ENCODE results near the gene EPHB3. TPM values are rescaled to one million over a fixed set of nuclear protein-coding genes. Genes with fewer than 3 reads are reported as not detected.

The EPHB3 gene
- total and polyA plus RNA-seq, 10 of the 15 experiments (the other 5 are each of a cell fraction or from before 2014, with no cell fraction given): 0.09 TPM; not detected in 9

- Histone ChIP-seq H3K4me2 (ENCODE audit: control insufficient read depth, insufficient read depth) (no peak overlapping the region), H4K20me1 (ENCODE audit: control insufficient read depth, insufficient read depth) (no peaks in the 10 kb centered on the region), H3K36me3 (ENCODE audit: control insufficient read depth in 2 of 2, insufficient read depth in 2 of 2, low read length in 1 of 2) (no peaks in the 10 kb centered on the region), H3K79me2 (ENCODE audit: control insufficient read depth, insufficient read depth, low read length) (no peaks in the 10 kb centered on the region), H3K9me3 (replicated peaks; ENCODE audit: control insufficient read depth, insufficient read depth, low read length) (no peaks in the 10 kb centered on the region), H3K4me1 (ENCODE audit: control insufficient read depth, insufficient read depth, low read length) (no peaks in the 10 kb centered on the region), H3K9ac (ENCODE audit: control insufficient read depth, insufficient read depth, low read length) (no peak overlapping the region), H3K4me3 (no peak overlapping the region), H2AFZ (ENCODE audit: control insufficient read depth, low read depth, low read length) (no peak overlapping the region), H3K27ac (ENCODE audit: control insufficient read depth, insufficient read depth) (no peak overlapping the region), H3K27me3 (replicated peaks in 1 of 2; ENCODE audit: control insufficient read depth in 2 of 2, insufficient read depth in 2 of 2, low read length in 1 of 2) (peaks cover 0 to 6% of the 10 kb centered on the region in 2 experiments)
- POLR2A ChIA-PET: no interaction called here
- SMC1A ChIA-PET (ENCODE audit: uncharacterized antibody, unreplicated experiment): no interaction called here
- CTCF ChIA-PET: no interaction called here
- 40% methylated on average over 6 of the region's 6 CpGs for WGBS (ENCODE audit: insufficient coverage, insufficient replicate concordance, low lambda C conversion rate, missing lambda C conversion rate)
- DNase-seq (ENCODE audit: low read depth, low spot score) (no peak), FAIRE-seq (no peak), ATAC-seq (no peak)
- in situ Hi-C loops (cut with MboI): no loop called here
- intact Hi-C loops (cut with micrococcal nuclease; ENCODE audit: unreplicated experiment): no loop called here
- BruUV-seq (replicated peaks): no TSS peak
- RAD21 ChIA-PET (ENCODE audit: unreplicated experiment): no interaction called here
- TF ChIP-seq RUNX3 (IDR thresholded peaks at IDR 0.05; ENCODE audit: low read length): no peak
- TF ChIP-seq YY1 (IDR thresholded peaks at IDR 0.05; ENCODE audit: low read depth, low read length): no peak
- TF ChIP-seq DPF2 (IDR thresholded peaks at IDR 0.05): no peak
- no peak for TF ChIP-seq JUNB (IDR thresholded peaks at IDR 0.05)
- no peak for TF ChIP-seq ETV6 (conservative IDR thresholded peaks at IDR 0.05 in 1 of 2, IDR thresholded peaks at IDR 0.05 in 1 of 2; ENCODE audit: borderline replicate concordance in 1 of 2, low read depth in 1 of 2)
- no peak for TF ChIP-seq ATF7 (IDR thresholded peaks at IDR 0.05; ENCODE audit: low read depth)
- no peak for TF ChIP-seq GATAD2B (conservative IDR thresholded peaks at IDR 0.05; ENCODE audit: low read depth)
- no peak for TF ChIP-seq KDM1A (IDR thresholded peaks at IDR 0.05; ENCODE audit: borderline replicate concordance)
- TF ChIP-seq, protein P1, sequence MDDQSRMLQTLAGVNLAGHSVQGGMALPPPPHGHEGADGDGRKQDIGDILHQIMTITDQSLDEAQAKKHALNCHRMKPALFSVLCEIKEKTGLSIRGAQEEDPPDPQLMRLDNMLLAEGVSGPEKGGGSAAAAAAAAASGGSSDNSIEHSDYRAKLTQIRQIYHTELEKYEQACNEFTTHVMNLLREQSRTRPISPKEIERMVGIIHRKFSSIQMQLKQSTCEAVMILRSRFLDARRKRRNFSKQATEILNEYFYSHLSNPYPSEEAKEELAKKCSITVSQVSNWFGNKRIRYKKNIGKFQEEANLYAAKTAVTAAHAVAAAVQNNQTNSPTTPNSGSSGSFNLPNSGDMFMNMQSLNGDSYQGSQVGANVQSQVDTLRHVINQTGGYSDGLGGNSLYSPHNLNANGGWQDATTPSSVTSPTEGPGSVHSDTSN (IDR thresholded peaks at IDR 0.05; ENCODE audit: insufficient replicate concordance, low read depth, low read length): no peak
- no peak for TF ChIP-seq HDAC6 (IDR thresholded peaks at IDR 0.05; ENCODE audit: unreplicated experiment)
- TF ChIP-seq, protein P2, sequence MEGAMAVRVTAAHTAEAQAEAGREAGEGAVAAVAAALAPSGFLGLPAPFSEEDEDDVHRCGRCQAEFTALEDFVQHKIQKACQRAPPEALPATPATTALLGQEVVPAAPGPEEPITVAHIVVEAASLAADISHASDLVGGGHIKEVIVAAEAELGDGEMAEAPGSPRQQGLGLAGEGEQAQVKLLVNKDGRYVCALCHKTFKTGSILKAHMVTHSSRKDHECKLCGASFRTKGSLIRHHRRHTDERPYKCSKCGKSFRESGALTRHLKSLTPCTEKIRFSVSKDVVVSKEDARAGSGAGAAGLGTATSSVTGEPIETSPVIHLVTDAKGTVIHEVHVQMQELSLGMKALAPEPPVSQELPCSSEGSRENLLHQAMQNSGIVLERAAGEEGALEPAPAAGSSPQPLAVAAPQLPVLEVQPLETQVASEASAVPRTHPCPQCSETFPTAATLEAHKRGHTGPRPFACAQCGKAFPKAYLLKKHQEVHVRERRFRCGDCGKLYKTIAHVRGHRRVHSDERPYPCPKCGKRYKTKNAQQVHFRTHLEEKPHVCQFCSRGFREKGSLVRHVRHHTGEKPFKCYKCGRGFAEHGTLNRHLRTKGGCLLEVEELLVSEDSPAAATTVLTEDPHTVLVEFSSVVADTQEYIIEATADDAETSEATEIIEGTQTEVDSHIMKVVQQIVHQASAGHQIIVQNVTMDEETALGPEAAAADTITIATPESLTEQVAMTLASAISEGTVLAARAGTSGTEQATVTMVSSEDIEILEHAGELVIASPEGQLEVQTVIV (IDR thresholded peaks at IDR 0.05; ENCODE audit: borderline replicate concordance, partially characterized antibody): no peak
- TF ChIP-seq BACH1 (IDR thresholded peaks at IDR 0.05; ENCODE audit: borderline replicate concordance): no peak
- no peak for TF ChIP-seq RCOR1 (conservative IDR thresholded peaks at IDR 0.05; ENCODE audit: low read depth, low read length)
- TF ChIP-seq SREBF1 (IDR thresholded peaks at IDR 0.05; ENCODE audit: low read length): no peak
- no peak for TF ChIP-seq NR2C2 (IDR thresholded peaks at IDR 0.05; ENCODE audit: borderline replicate concordance, control insufficient read depth, insufficient read length, low read depth)
- no peak for TF ChIP-seq CTCF (IDR thresholded peaks at IDR 0.05 in 2 of 3, conservative IDR thresholded peaks at IDR 0.05 in 1 of 3; ENCODE audit: control insufficient read depth in 2 of 3, extremely low read depth in 1 of 3, insufficient read depth in 1 of 3, low read depth in 3 of 3, low read length in 3 of 3)
- no peak for TF ChIP-seq TARDBP (IDR thresholded peaks at IDR 0.05; ENCODE audit: borderline replicate concordance)
Measured at GRCh38 chr3:184596886-184597575, 35.4 kb downstream of the EPHB3 start.

All from GM12878 (cell line).